ENCODE results near the gene CBR4.

- no peak for TF ChIP-seq CTCF (IDR thresholded peaks at IDR 0.05)
- TF ChIP-seq POLR2A (IDR thresholded peaks at IDR 0.05; ENCODE audit: low read depth): no peak
These were observed 37.9 kb upstream of the CBR4 start for GRCh38 chr4:169047956-169048355.
